Natural killer cell treated with Interleukin-12 subunit alpha and Interleukin-12 subunit beta and Interleukin-15 and Interleukin-18, amount 100 ng/mL, for 72 hours (primary cell): ENCODE data around the gene LBHD2. TPM values are rescaled to one million over a fixed set of nuclear protein-coding genes. Genes with fewer than 3 reads are reported as not detected.

Source experiments
- ATAC-seq, 2 donors: fragments of 150-1000 bp; cut with Tn5 transposase in 1 of 2; sonication (Bioruptor Pico), chemical (Tn5 transposase) in 1 of 2; 2 replicates each; pipeline ENCODE4 v1.10.0; 2021
- DNase-seq: peaks from one replicate; pipeline ENCODE4 v3.0.0; 2022; ENCODE audit warnings: low spot score
- H3K27ac Mint-ChIP-seq, 2 donors: 1 replicate in 1 of 2; 2 replicates in 1 of 2; pipeline ENCODE4 v1.8.0; 2022; ENCODE audit warnings: mixed read lengths in 2 of 2, mild to moderate bottlenecking in 1 of 2, moderate library complexity in 1 of 2
- H3K27me3 Mint-ChIP-seq, 2 donors: 1 replicate in 1 of 2; 2 replicates in 1 of 2; pipeline ENCODE4 v1.8.0; 2022; ENCODE audit warnings: mixed read lengths in 2 of 2
- H3K36me3 Mint-ChIP-seq: one replicate; pipeline ENCODE4 v1.8.0; 2022; ENCODE audit warnings: mixed read lengths
- H3K4me1 Mint-ChIP-seq, 2 donors: 1 replicate in 1 of 2; 2 replicates in 1 of 2; pipeline ENCODE4 v1.8.0; 2022; ENCODE audit warnings: low read depth in 2 of 2, mixed read lengths in 2 of 2, mild to moderate bottlenecking in 1 of 2
- H3K4me3 Mint-ChIP-seq: one replicate; pipeline ENCODE4 v1.8.0; 2022; ENCODE audit warnings: mixed read lengths
- H3K9me3 Mint-ChIP-seq: 2 replicates; pipeline ENCODE4 v1.8.0; 2022; ENCODE audit warnings: mixed read lengths
- total RNA-seq, 2 donors: library from RNA; stranded (reverse); gene quantifications; one replicate each; pipeline ENCODE4 v1.2.3, GENCODE V29; 2022

LBHD2 gene
- total RNA-seq, 2 donors from 2014 or later, result not detected

DNA sequence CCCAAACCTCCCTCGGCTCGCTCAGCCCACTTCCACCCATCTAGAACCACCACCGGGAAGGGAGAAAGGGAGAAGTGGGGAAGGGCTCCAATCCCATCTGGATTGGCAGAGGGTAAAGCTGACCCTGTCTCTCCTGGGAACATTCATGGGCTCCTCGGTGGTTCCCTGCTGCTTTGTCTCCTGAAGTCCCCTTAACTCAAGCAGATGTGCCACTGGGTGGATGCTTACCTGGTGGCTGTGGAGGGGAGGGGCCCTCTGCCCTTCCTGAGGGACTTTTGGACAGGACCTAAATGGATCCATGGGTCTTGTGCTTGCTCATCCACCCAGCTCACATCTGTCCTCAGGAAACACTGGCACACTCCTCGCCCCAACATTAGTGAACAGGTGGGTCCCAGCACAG, 24.5 kb upstream of the LBHD2 start:
- ATAC-seq (no peak), DNase-seq (no peak)
- peaks cover 28 to 39% of the 10 kb centered on the region in 2 donors for H3K27me3 Mint-ChIP-seq
- no peak overlapping the region for H3K27ac Mint-ChIP-seq
- H3K9me3 Mint-ChIP-seq, result no peaks in the 10 kb centered on the region
- peaks cover 0 to 3% of the 10 kb centered on the region in 2 donors for H3K4me1 Mint-ChIP-seq
- H3K36me3 Mint-ChIP-seq, result no peaks in the 10 kb centered on the region
- no peak overlapping the region for H3K4me3 Mint-ChIP-seq

DNA sequence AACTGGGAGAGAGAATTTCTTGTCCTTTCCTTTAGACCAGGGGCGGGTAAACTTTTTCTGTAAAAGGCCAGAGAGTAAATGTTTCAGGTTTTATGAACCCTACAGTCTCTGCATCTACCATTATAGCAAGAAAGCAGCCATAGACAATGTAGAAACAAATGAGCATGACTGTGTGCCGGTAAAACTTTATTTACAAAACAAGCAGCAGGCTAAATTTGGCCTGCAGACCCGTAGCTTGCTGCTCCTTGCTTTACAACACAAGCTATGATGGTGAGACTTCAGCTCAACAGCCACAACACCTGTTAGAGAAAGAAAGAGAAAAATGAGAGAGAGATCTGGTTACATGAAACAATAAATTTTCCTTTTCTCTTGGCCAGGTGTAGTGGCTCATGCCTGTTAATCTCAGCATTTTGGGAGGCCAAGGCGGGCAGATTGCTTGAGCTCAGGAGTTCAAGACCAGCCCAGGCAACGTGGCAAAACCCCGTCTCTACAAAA, 22.5 kb upstream of the LBHD2 start:
- H3K36me3 Mint-ChIP-seq, result no peaks in the 10 kb centered on the region
- no peak overlapping the region for H3K4me3 Mint-ChIP-seq
- H3K27me3 Mint-ChIP-seq, result peaks cover 16 to 23% of the 10 kb centered on the region in 2 donors
- H3K27ac Mint-ChIP-seq, result no peak overlapping the region
- no peak for DNase-seq
- H3K4me1 Mint-ChIP-seq, result no peaks in the 10 kb centered on the region
- no peaks in the 10 kb centered on the region for H3K9me3 Mint-ChIP-seq
- ATAC-seq, result no peak

DNA sequence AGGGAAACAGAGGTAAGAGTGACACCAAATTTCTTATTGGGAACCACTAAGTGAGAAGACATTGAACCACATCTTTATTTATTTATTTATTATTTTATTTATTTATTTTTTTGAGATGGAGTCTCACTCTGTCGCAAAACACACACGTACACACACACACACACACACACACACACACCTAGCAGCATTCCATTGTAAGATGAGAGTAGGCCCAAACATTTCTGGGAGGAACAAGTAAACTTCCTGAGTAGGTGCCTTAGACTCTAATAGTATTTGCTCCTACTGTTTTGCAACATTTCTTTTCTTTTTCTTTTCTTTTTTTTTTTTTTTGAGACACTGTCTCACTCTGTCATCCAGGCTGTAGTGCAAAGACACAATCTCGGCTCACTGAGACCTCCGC, 19.6 kb upstream of the LBHD2 start:
- Mint-ChIP-seq H3K4me1 (no peaks in the 10 kb centered on the region), H3K27me3 (peaks cover 14 to 23% of the 10 kb centered on the region in 2 donors), H3K4me3 (no peak overlapping the region), H3K36me3 (no peaks in the 10 kb centered on the region), H3K9me3 (no peaks in the 10 kb centered on the region), H3K27ac (no peak overlapping the region)
- DNase-seq (no peak), ATAC-seq (no peak)

DNA sequence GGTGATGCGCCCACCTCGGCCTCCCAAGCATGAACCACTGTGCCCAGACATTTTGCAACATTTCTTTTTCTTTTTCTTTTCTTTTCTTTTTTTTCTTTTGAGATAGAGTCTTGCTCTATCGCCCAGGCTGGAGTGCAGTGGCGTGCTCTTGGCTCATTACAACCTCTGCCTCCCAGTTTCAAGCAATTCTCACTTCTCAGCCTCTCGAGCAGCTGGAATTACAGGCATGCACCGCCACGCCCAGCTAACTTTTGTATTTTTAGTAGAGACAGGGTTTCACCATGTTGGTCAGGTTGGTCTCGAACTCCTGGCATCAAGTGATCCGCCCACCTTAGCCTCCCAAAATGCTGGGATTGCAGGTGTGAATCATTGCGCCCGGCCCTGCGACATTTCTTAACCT, 19.0 kb upstream of the LBHD2 start:
- no peaks in the 10 kb centered on the region for H3K36me3 Mint-ChIP-seq
- no peaks in the 10 kb centered on the region for H3K9me3 Mint-ChIP-seq
- H3K27me3 Mint-ChIP-seq, result peaks cover 17 to 19% of the 10 kb centered on the region in 2 donors
- H3K4me3 Mint-ChIP-seq, result no peak overlapping the region
- H3K27ac Mint-ChIP-seq, result no peak overlapping the region
- no peaks in the 10 kb centered on the region for H3K4me1 Mint-ChIP-seq
- DNase-seq (no peak), ATAC-seq (no peak)

DNA sequence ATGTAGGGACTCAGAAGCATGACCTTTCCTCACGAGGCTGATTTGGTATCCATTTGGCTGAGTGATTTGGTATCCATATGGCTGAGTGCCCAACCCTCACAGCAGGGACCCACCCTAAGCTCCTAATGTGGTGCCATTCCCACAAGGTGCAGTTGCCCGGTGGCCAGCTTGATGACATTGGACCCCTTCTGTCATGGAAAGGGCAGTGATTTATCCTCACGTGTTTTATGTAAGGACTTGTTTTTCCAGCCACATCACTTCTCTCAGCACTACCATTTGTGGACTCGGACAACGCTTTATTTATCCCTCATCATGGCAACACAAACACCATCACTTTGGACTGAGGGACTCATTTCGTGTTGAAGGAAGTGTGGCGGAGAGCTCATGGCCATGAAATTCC, 18.1 kb upstream of the LBHD2 start:
- H3K36me3 Mint-ChIP-seq, result no peaks in the 10 kb centered on the region
- no peak for ATAC-seq

DNA sequence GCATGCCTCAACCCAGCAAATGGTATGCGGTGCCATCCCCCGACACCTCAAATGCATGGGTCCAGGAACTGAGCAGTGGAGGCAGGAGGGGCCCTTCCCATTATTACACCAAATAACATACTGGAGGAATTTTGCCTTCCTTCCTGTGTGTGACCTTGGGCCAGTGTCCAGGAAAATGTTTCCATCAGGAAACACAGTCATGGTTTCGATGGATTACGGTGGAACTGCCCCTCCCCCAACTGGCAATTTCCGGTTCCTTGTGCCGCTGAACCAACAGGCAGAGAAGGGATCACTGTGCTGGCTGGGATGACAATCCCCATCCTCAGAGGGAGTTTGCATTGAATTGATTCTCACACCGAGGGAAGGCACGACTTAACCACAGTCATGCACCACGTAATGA, 17.6 kb upstream of the LBHD2 start:
- peaks cover 11 to 13% of the 10 kb centered on the region in 2 donors for H3K27me3 Mint-ChIP-seq
- no peaks in the 10 kb centered on the region for H3K36me3 Mint-ChIP-seq
- no peak overlapping the region for H3K4me3 Mint-ChIP-seq
- no peaks in the 10 kb centered on the region for H3K4me1 Mint-ChIP-seq
- no peaks in the 10 kb centered on the region for H3K9me3 Mint-ChIP-seq
- DNase-seq (no peak), ATAC-seq (no peak)
- no peak overlapping the region for H3K27ac Mint-ChIP-seq

More for the DNA sequence above, 18.1 kb upstream of the LBHD2 start:
- no peaks in the 10 kb centered on the region for H3K9me3 Mint-ChIP-seq
- peaks cover 13 to 14% of the 10 kb centered on the region in 2 donors for H3K27me3 Mint-ChIP-seq
- H3K4me1 Mint-ChIP-seq, result no peaks in the 10 kb centered on the region
- DNase-seq, result no peak
- no peak overlapping the region for H3K4me3 Mint-ChIP-seq
- H3K27ac Mint-ChIP-seq, result no peak overlapping the region

DNA sequence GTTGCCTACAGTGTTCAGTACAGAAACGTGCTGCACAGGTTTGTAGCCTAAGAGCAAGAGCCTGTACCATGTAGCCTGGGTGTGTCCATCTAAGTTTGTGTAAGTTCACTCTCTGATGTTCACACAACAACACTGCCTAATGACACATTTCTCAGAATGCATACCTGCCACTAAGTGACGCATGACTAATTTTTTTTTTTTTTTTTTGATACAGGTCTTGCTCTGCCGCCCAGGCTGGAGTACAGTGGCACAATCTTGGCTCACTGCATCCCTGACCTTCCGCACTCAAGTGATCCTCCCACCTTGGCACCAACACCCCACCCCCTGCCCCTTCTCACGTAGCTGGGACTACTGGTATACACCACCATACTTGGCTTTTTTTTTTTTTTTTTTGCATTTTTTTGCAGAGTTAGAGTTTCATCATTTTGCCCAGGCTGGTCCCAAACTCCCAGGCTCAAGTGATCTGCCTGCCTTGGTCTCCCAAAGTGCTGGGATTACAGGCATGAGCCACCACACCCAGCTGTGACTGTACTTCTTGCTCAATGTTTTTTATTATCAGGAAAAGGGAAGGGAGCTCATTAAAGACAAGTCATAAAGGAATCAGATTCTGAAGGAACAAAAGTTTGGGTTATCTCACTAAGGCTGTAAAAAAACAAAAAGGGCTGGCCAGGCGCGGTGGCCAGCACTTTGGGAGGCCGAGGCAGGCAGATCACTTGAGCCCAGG, 16.6 kb upstream of the LBHD2 start:
- no peaks in the 10 kb centered on the region for H3K4me1 Mint-ChIP-seq
- H3K27me3 Mint-ChIP-seq, result peaks cover 7 to 10% of the 10 kb centered on the region in 2 donors
- DNase-seq (no peak), ATAC-seq (no peak)
- no peak overlapping the region for H3K4me3 Mint-ChIP-seq
- H3K36me3 Mint-ChIP-seq, result no peaks in the 10 kb centered on the region
- no peaks in the 10 kb centered on the region for H3K9me3 Mint-ChIP-seq
- no peak overlapping the region for H3K27ac Mint-ChIP-seq

DNA sequence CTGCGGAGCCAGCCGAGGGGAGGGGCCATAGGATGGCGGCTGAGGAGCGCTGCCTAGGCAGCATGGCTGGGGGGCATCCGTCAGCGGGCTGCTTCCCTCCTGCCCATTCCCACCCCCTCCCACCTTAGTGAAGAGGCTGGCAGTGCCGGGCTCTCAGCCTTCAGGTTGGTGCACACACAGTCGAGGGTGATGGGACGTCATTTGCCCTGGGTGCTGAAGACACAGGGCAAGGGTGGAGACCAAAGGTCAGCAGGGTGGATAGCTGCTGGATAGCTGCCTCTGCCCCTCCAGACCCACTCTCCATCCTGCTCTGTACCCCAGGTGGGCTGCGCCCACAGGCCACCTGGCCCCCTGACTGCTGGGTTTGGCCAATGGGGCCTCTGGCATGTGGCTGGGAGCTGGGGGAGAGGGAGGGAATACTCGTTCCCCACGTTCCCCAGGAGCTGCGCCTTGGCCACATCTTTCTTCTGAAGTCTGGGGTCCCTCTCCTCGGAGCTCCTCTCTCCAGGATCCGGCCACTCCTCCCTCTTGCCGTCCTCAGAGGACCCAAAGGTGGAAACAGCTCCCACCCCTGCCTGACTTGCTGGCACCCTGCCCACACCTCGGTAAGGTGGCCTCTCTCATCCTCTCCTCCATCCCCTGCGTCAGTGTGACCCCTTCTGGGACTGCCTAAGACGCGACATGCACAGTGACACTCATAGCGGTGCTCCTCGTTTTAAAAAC, 15.5 kb upstream of the LBHD2 start:
- Mint-ChIP-seq H3K27ac (no peak overlapping the region), H3K4me1 (no peaks in the 10 kb centered on the region), H3K36me3 (no peaks in the 10 kb centered on the region), H3K27me3 (peaks cover 4 to 9% of the 10 kb centered on the region in 2 donors), H3K9me3 (no peaks in the 10 kb centered on the region), H3K4me3 (no peak overlapping the region)
- ATAC-seq, result peak in 1 of 2 donors; percentile 44
- no peak for DNase-seq

DNA sequence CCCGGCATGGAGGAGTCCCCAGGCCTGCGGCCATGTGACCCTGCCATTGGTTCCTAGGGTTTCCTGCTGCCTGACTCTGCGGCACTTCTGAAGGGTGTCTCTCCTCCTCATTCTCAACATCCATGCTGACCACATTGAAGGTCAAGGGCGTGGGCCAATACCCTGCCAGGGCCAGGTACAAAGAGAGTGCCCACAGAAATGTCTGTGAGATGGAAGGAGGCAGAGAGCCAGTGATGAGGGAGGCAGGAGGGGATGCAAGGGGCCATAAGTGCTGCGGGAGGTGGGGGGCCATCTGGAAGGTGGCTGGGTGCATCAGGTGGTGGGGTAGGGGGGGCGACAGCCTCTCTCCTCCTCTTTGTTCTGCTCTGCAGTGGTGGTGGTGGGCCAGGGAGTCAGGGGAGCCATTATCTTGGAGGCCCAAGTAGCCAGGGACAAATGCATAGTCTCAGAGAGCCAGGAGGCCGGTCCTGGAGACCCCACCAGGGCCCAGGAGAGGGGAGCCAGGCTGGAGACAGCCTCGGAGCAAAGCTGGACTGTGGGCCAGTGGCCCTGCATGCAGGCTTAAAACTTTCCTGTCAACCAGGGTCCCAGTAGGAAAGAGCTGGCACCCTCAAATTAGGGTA, 13.6 kb upstream of the LBHD2 start:
- peaks cover 0 to 6% of the 10 kb centered on the region in 2 donors for H3K27me3 Mint-ChIP-seq
- no peaks in the 10 kb centered on the region for H3K9me3 Mint-ChIP-seq
- H3K36me3 Mint-ChIP-seq, result no peaks in the 10 kb centered on the region
- H3K27ac Mint-ChIP-seq, result no peak overlapping the region
- no peaks in the 10 kb centered on the region for H3K4me1 Mint-ChIP-seq
- DNase-seq (no peak), ATAC-seq (no peak)
- no peak overlapping the region for H3K4me3 Mint-ChIP-seq

DNA sequence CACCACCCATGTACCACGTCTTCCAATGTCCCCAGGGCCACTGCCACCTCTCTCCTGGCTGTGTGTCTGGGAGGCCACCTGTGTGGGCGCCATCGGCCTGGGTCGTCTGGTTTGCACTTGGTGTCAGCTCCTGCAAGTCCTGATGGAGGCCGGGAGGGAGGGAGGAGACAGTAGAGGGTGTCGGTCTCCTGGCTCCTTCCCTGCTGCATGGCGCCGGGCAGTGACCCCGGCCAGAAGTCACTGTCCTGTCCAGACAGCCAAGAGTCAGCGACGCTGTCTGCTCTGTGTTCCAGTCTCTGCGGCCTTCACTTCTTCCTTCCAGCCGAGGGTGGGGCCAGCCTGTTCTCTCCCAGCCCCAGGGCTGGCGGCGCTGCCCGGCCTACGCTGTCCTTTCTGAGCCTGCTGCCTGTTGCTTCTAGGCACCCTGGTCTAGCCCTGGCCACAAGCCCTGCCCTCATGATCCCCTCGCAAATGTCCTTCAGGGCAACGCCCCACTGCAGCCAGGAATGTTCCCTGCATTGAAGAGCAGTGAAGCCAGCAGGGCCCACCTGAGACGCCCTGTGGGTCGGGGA, 13.0 kb upstream of the LBHD2 start:
- H3K4me3 Mint-ChIP-seq, result no peak overlapping the region
- no peak overlapping the region for H3K27ac Mint-ChIP-seq
- no peaks in the 10 kb centered on the region for H3K36me3 Mint-ChIP-seq
- no peak for ATAC-seq
- H3K27me3 Mint-ChIP-seq, result peaks cover 0 to 4% of the 10 kb centered on the region in 2 donors
- DNase-seq, result no peak
- no peaks in the 10 kb centered on the region for H3K9me3 Mint-ChIP-seq
- H3K4me1 Mint-ChIP-seq, result no peaks in the 10 kb centered on the region

DNA sequence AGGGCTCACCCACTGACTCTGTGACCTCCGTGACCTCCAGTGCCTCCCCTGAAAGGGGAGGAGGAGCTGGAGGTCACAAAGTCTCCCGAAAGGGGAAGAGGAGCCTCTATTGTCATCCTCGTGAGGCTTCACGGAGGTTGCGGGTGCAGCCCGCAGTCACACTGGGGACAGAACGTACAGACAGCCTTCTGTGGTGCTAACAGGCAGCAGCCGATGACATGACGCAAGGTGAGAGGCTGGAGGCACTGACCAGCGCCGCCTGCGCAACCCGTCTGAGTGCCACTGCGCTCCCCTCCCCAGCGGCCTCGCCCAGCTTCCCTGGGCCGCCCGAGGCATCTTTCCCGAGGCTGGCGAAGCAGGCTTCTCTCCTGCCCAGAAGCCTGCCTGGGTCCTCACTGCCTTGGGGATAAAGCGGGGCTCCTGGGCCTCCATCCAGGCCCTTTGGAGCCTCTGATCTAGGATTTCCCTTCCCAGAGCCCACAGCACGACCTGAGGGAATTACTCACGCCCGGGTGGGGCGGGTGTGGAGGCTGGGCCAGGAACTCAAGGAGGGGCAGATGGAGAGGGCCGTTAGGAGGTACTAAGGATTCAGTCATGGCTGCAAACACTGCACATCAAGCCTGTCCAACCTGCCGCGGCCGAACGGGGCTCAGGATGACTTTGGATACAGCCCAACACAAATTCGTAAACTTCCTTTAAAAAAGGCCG, 12.3 kb upstream of the LBHD2 start:
- DNase-seq (no peak), ATAC-seq (no peak)
- H3K36me3 Mint-ChIP-seq, result no peaks in the 10 kb centered on the region
- H3K9me3 Mint-ChIP-seq, result no peaks in the 10 kb centered on the region
- no peak overlapping the region for H3K27ac Mint-ChIP-seq
- peaks cover 0 to 4% of the 10 kb centered on the region in 2 donors for H3K27me3 Mint-ChIP-seq
- no peak overlapping the region for H3K4me3 Mint-ChIP-seq
- no peaks in the 10 kb centered on the region for H3K4me1 Mint-ChIP-seq

DNA sequence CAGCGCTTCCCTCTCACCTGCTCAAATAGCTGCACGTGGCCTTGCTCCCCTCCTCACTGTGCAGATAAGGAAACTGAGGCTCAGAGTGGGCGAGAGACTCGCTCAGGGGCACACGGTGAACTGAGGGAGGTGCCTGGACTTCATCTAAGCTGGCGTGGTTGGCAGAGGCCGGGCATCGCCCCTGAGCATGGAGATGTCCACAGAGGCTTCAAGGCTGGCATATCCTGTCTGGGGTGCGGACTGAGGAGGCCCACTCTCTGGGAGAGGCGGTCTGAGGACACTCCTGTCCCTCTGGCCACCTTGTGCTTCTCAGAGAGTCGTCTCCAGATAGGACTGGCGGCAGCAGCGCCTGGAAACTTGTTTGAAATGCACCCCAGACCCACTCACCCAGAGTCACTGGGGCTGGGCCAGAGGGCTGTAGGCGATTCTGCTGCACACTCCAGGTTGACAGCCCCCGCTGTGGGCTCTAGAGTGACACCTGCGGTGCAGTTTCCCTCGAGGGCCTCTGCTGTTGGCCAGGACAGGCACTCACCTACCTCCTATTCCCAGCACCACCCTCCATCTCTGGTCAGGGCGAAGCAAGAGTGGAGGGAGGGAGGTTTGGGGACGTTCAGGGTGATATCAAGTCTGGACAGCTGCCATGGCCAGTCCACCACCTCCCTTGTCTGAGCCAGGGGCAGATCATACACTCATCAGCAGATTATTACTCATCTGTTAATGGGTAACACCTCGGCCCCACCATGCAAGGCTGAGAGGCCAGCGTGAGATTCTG, 11.2 kb upstream of the LBHD2 start:
- no peak for DNase-seq
- H3K27ac Mint-ChIP-seq, result no peak overlapping the region
- H3K4me3 Mint-ChIP-seq, result no peak overlapping the region
- H3K9me3 Mint-ChIP-seq, result no peaks in the 10 kb centered on the region
- H3K4me1 Mint-ChIP-seq, result no peaks in the 10 kb centered on the region
- H3K36me3 Mint-ChIP-seq, result no peaks in the 10 kb centered on the region
- no peak for ATAC-seq
- H3K27me3 Mint-ChIP-seq, result peaks cover 0 to 4% of the 10 kb centered on the region in 2 donors

DNA sequence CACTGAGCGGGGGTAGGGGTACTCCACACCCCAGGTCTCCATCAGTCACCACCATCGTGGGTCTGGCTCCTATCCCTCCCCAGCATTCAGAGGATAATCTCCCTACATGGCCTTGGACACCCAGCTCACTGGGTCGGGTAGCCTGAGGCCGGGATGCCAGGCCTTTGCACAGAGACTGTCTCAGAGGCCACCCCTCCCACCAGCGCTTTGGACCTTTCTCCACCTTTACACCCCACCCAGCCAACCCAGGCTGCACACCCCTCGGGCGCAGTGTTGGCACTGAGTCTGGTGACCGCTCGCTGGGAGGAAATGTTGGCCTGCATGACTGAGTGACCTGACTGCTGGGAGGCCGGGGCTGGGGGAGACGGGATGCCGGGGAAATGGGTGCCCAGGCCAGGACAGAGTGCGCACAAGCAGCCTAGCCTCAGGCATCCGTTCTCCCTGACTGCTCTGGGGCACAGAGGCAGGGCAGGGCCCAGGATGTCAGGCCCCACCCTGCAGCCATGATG, 10.6 kb upstream of the LBHD2 start:
- Mint-ChIP-seq H3K27ac (no peak overlapping the region), H3K36me3 (no peaks in the 10 kb centered on the region), H3K27me3 (peaks cover 0 to 4% of the 10 kb centered on the region in 2 donors), H3K4me3 (no peak overlapping the region), H3K4me1 (no peaks in the 10 kb centered on the region), H3K9me3 (no peaks in the 10 kb centered on the region)
- DNase-seq (no peak), ATAC-seq (no peak)
